Endothelial cell of umbilical vein (primary cell): ENCODE data around the gene PECR. TPM values are rescaled to one million over a fixed set of nuclear protein-coding genes. Genes with fewer than 3 reads are reported as not detected.

Experiments
- BruUV-seq: library from RNA; stranded (reverse); fragments of 400-500 nt; replicated peaks from 2 replicates; lab custom pipeline; 2021; lab: Mats Ljungman, UMichigan
- CTCF ChIA-PET: fragments of 300-600, 350-600 bp; sonication (Branson Sonifier 250); formaldehyde crosslinking; loops from one replicate; lab custom pipeline; 2021; ENCODE audit warnings: antibody characterized with exemption, inconsistent platforms; lab: Charles Lee
- POLR2A ChIA-PET: fragments of 300-600, 350-600 bp; sonication (Branson Sonifier 250); formaldehyde crosslinking; loops from one replicate; lab custom pipeline; 2021; ENCODE audit warnings: antibody characterized with exemption, inconsistent platforms; lab: Charles Lee
- DNase-seq: peaks from one replicate; pipeline ENCODE4 v3.0.0-alpha.2; 2011; ENCODE audit warnings: low read depth, low spot score
- FAIRE-seq: peaks from 2 replicates; lab custom pipeline; 2011; peaks lifted over from hg19 to GRCh38; lab: Jason Lieb, UNC
- H2AFZ ChIP-seq: 2 replicates; pipeline ENCODE4 v1.6.0; 2012; ENCODE audit warnings: low read depth, low read length, control low read depth, inconsistent platforms
- H3K27ac ChIP-seq: 2 replicates; pipeline ENCODE4 v1.5.1; 2011; ENCODE audit warnings: low read depth, mild to moderate bottlenecking, control low read depth, low read length, moderate library complexity; ENCODE audit not compliant: insufficient read depth
- H3K27me3 ChIP-seq, 2 experiments: 2 replicates each; pipeline versions ENCODE4 v1.6.0 to v1.6.1; 2011; ENCODE audit warnings: low read length in 2 of 2, mixed read lengths in 1 of 2; ENCODE audit not compliant: control insufficient read depth in 2 of 2, insufficient read depth in 2 of 2
- H3K36me3 ChIP-seq, 2 experiments: 2 replicates in 1 of 2; 3 replicates in 1 of 2; pipeline ENCODE4 v1.5.1; 2011; ENCODE audit warnings: low read length in 2 of 2, mild to moderate bottlenecking in 1 of 2, moderate library complexity in 1 of 2; ENCODE audit not compliant: control insufficient read depth in 2 of 2, insufficient read depth in 2 of 2; ENCODE audit errors: extremely low read depth in 1 of 2
- H3K4me1 ChIP-seq: 3 replicates; pipeline ENCODE4 v1.5.1; 2011; ENCODE audit warnings: mild to moderate bottlenecking, low read length; ENCODE audit not compliant: control insufficient read depth, insufficient read depth; ENCODE audit errors: extremely low read depth
- H3K4me2 ChIP-seq: 2 replicates; pipeline ENCODE4 v1.6.1; 2011; ENCODE audit warnings: low read length, control low read depth, mixed read lengths; ENCODE audit not compliant: insufficient read depth
- H3K4me3 ChIP-seq, 3 experiments: fragments of 200-600 bp in 1 of 3; sonication (generic), shearing (Covaris generic) in 1 of 3; replicated peaks in 1 of 3; 2 replicates each; pipeline ENCODE4 v1.5.1; 2011 to 2016; ENCODE audit warnings: control low read depth in 3 of 3, low read length in 3 of 3, mild to moderate bottlenecking in 2 of 3, inconsistent platforms in 1 of 3, low read depth in 1 of 3, moderate library complexity in 1 of 3; ENCODE audit not compliant: insufficient read depth in 1 of 3
- H3K79me2 ChIP-seq: 2 replicates; pipeline ENCODE4 v1.6.0; 2012; ENCODE audit warnings: low read length, inconsistent platforms; ENCODE audit not compliant: control insufficient read depth, insufficient read depth
- H3K9ac ChIP-seq: replicated peaks from 2 replicates; pipeline ENCODE3; 2011; ENCODE audit warnings: low read length, control low read depth; ENCODE audit not compliant: insufficient read depth; ENCODE audit errors: extremely low read depth
- H3K9me1 ChIP-seq: replicated peaks from 3 replicates; pipeline ENCODE4 v1.6.0; 2011; ENCODE audit warnings: mild to moderate bottlenecking, low read length; ENCODE audit not compliant: control insufficient read depth, insufficient read depth; ENCODE audit errors: extremely low read depth
- H3K9me3 ChIP-seq: replicated peaks from 2 replicates; pipeline ENCODE4 v1.5.1; 2012; ENCODE audit warnings: low read length, inconsistent platforms; ENCODE audit not compliant: control insufficient read depth, insufficient read depth
- H4K20me1 ChIP-seq: replicated peaks from 2 replicates; pipeline ENCODE3; 2011; ENCODE audit warnings: mild to moderate bottlenecking, low read length; ENCODE audit not compliant: control insufficient read depth, insufficient read depth; ENCODE audit errors: extremely low read depth
- CTCF ChIP-seq, 2 donors: IDR thresholded peaks; 1 replicate in 1 of 2; 2 replicates in 1 of 2; pipeline ENCODE4 v1.5.1; 2011; ENCODE audit warnings: low read length in 2 of 2, mild to moderate bottlenecking in 2 of 2, moderate library complexity in 2 of 2, control low read depth in 1 of 2, inconsistent platforms in 1 of 2, low read depth in 1 of 2; ENCODE audit not compliant: insufficient read depth in 1 of 2; ENCODE audit errors: extremely low read depth in 1 of 2
- EZH2 ChIP-seq: IDR thresholded peaks from 2 replicates; pipeline ENCODE4 v1.6.1; 2012; ENCODE audit warnings: borderline replicate concordance, low read depth, mild to moderate bottlenecking, moderate library complexity, low read length, inconsistent platforms; ENCODE audit not compliant: severe bottlenecking
- FOS ChIP-seq: IDR thresholded peaks from 2 replicates; pipeline ENCODE4 v1.6.1; 2011; ENCODE audit warnings: mild to moderate bottlenecking, low read length, moderate library complexity, borderline replicate concordance; ENCODE audit not compliant: insufficient read depth
- GATA2 ChIP-seq: IDR thresholded peaks from 2 replicates; pipeline ENCODE4 v1.7.0; 2011; ENCODE audit warnings: low read depth, mild to moderate bottlenecking, moderate library complexity, mixed read lengths, low read length; ENCODE audit not compliant: insufficient read length, insufficient read depth
- JUN ChIP-seq: IDR thresholded peaks from 2 replicates; pipeline ENCODE4 v1.6.1; 2011; ENCODE audit warnings: borderline replicate concordance, low read depth; ENCODE audit not compliant: insufficient read length, insufficient read depth
- MYC ChIP-seq: IDR thresholded peaks from one replicate; pipeline ENCODE4 v1.6.1; 2011; ENCODE audit warnings: mild to moderate bottlenecking, low read depth, low read length
- POLR2A ChIP-seq: IDR thresholded peaks from 2 replicates; pipeline ENCODE4 v1.6.1; 2012; ENCODE audit warnings: low read depth, mild to moderate bottlenecking, control low read depth, low read length
- POLR2AphosphoS5 ChIP-seq: IDR thresholded peaks from 2 replicates; pipeline ENCODE4 v1.6.1; 2012; ENCODE audit warnings: low read depth, mild to moderate bottlenecking, control low read depth, low read length, moderate library complexity; ENCODE audit not compliant: insufficient read depth
- dilution Hi-C: fragments of 300-500 bp; cut with MboI; formaldehyde crosslinking; loops from one replicate; pipeline ENCODE4 v1.15.0; 2019; ENCODE audit warnings: low sequenced_read_pairs; ENCODE audit not compliant: extremely low pct_ligation_motif_present
- intact Hi-C: fragments of 100-400 bp; cut with micrococcal nuclease; formaldehyde crosslinking; loops from one replicate; pipeline ENCODE4 v1.10.0; 2022
- polyA plus RNA-seq, 4 experiments: library from polyadenylated mRNA; depleted of rRNA in 3 of 4; stranded (reverse) in 3 of 4; unstranded in 1 of 4; fragments of >200 nt; gene quantifications; 2 replicates each; pipeline versions ENCODE4 v1.2.1 to v1.2.3, GENCODE V29; 2011 to 2012; ENCODE audit warnings: missing spikeins in 1 of 4
- total RNA-seq: library from RNA; stranded (reverse); gene quantifications from 2 replicates; pipeline ENCODE4 v1.2.3, GENCODE V29; 2021
- TF ChIP-seq, protein P1 (sequence below): IDR thresholded peaks from 2 replicates; pipeline ENCODE4 v1.6.1; 2011; ENCODE audit not compliant: insufficient read depth, insufficient read length

PECR gene
- total and polyA plus RNA-seq, 2 donors (not counting 3 experiments of a cell fraction or from before 2014, with no cell fraction given), result 4.1 to 6.2 TPM

DNA sequence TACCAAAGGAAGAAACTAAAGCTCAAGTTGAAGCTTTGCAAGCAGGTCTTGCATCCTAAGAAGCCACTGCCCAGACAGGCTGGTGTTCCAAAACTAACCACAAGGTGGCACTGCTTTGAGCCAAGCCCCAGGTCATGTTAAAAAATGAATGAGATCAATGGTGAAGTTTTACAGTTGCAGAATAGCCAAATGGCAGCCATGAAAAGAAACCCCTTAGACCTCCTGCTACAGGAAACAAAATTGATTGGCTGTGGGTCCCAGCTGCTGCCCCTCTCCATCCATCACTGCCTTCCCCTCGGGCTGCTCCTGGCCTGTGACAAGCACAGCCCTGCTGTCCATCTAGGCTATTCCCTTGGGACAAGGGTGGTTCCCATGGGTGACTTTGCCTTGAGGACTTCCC lies 47.5 kb downstream of the PECR start:
- dilution Hi-C loops (no loop called here), intact Hi-C loops (loop anchor here (1.0 kb wide), 3 partner anchors 71 to 632 kb away; partner anchors contain the start of gene XRCC5)
- CTCF ChIA-PET, result interaction anchor here (0.7 to 3.6 kb wide), 15 partner anchors 9 to 632 kb away, joined by 3 to 19 read pairs (median 4); partner anchors contain the start of genes PECR, TMEM169 and XRCC5
- no peak overlapping the region for H3K9ac ChIP-seq
- FAIRE-seq, result peak; percentile 84
- no peaks in the 10 kb centered on the region for H3K27me3 ChIP-seq
- peak; percentile 77 for DNase-seq
- no peaks in the 10 kb centered on the region for H4K20me1 ChIP-seq
- TF ChIP-seq POLR2A (no peak), MYC (no peak), CTCF (IDR thresholded peaks at IDR 0.05; ENCODE audit: extremely low read depth in 1 of 2, insufficient read depth in 1 of 2, low read depth in 1 of 2, low read length in 2 of 2) (peak; percentile 84 to 86), FOS (no peak)
- no peaks in the 10 kb centered on the region for H3K4me1 ChIP-seq
- no peak overlapping the region for H3K4me3 ChIP-seq
- no peaks in the 10 kb centered on the region for H3K79me2 ChIP-seq
- H3K9me1 ChIP-seq, result no peaks in the 10 kb centered on the region
- no peak overlapping the region for H3K27ac ChIP-seq
- no peaks in the 10 kb centered on the region for H3K36me3 ChIP-seq
- H3K9me3 ChIP-seq, result no peaks in the 10 kb centered on the region
- no peak overlapping the region for H2AFZ ChIP-seq
- no TSS peak for BruUV-seq
- POLR2A ChIA-PET, result no interaction called here
- H3K4me2 ChIP-seq, result no peak overlapping the region

DNA sequence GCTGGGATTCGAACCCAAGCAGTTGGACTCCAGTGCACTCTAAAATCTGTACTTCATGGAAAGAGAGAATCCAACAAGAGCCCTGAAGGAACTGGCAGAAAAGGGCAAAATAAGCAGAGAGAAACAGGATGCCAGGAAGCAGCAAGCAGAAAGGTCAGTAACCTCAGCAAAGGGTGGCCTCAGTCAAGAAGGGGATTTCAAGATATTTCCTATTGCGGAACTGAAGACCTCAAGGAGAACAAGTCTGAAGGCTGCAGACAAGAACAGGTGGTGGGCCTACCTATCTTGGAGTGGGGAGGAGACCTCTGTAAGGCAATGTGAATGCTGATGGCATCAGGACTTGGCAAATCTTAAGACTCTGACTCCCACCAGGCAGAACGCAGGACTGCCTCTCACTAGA lies 48.2 kb downstream of the PECR start:
- H3K9me3 ChIP-seq, result no peaks in the 10 kb centered on the region
- ChIA-PET CTCF (interaction anchor here (0.7 to 3.6 kb wide), 15 partner anchors 8 to 633 kb away, joined by 3 to 19 read pairs (median 4); partner anchors contain the start of genes PECR, TMEM169 and XRCC5), POLR2A (no interaction called here)
- intact Hi-C loops, result no loop called here
- FAIRE-seq (no peak), DNase-seq (no peak)
- H3K27ac ChIP-seq, result no peak overlapping the region
- H3K4me3 ChIP-seq, result no peak overlapping the region
- no peaks in the 10 kb centered on the region for H3K4me1 ChIP-seq
- no peak overlapping the region for H3K9ac ChIP-seq
- no peaks in the 10 kb centered on the region for H3K27me3 ChIP-seq
- H4K20me1 ChIP-seq, result no peaks in the 10 kb centered on the region
- no peaks in the 10 kb centered on the region for H3K79me2 ChIP-seq
- dilution Hi-C loops, result no loop called here
- no peaks in the 10 kb centered on the region for H3K9me1 ChIP-seq
- H3K4me2 ChIP-seq, result no peak overlapping the region
- no peak for TF ChIP-seq EZH2
- no peak for TF ChIP-seq GATA2
- TF ChIP-seq, protein P1, sequence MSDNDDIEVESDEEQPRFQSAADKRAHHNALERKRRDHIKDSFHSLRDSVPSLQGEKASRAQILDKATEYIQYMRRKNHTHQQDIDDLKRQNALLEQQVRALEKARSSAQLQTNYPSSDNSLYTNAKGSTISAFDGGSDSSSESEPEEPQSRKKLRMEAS, result no peak
- TF ChIP-seq CTCF (IDR thresholded peaks at IDR 0.05; ENCODE audit: extremely low read depth in 1 of 2, insufficient read depth in 1 of 2, low read depth in 1 of 2, low read length in 2 of 2), result no peak
- no peak for TF ChIP-seq MYC
- TF ChIP-seq JUN, result no peak
- no peak for TF ChIP-seq POLR2AphosphoS5
- no peak for TF ChIP-seq POLR2A
- TF ChIP-seq FOS, result no peak
- no peaks in the 10 kb centered on the region for H3K36me3 ChIP-seq
- no peak overlapping the region for H2AFZ ChIP-seq
- no TSS peak for BruUV-seq
